ENCODE measurements around the gene LIFR.
"Not testable (repeated sequence)": the region's sequence is repeated elsewhere in the genome, so short reads cannot be mapped to it uniquely, and the experiment has no call there.

LIFR gene

DNA sequence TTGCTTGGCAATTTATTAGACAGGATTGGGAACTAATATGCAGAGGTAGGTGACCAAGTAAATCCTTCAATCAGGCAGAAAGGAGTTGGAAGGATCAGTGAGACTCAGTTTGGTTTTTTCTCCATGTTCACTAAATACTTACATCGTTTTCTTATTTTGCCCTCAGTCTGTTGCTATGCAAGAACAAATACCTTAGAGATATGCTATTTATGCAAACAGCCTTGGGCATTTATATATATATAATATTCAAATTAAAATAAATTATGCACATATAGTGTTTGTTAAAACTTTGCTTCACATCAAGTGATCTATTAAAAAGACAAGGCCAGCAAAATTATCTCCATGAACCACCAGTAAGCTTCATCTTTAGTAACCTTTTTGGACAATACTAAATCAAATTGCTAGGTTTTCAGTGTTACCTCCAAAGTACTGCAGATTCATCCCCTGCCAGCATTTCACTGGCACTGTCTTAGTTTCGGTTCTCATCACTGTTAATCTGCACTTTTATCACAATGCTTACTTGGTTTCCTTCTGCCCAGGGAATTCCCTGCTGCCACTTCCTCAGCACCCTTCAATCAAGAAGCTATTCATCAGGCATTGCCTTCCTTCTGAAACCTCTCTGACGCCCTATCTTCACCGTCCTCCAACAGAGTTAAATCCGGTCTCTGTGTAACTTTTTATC lies 26.0 kb upstream of the LIFR start:
- DNase-seq, result no peak

- no peak for DNase-seq
Observed at GRCh38 chr5:38581597-38581996, 25.2 kb upstream of the LIFR start.

- no peak for DNase-seq
Observed at GRCh38 chr5:38579105-38579504, 22.7 kb upstream of the LIFR start.

GRCh38 chr5:38576961-38577684 lies 20.7 kb upstream of the LIFR start:
- DNase-seq, result no peak

GRCh38 chr5:38576442-38576841 lies 20.0 kb upstream of the LIFR start:
- DNase-seq, result no peak

DNA sequence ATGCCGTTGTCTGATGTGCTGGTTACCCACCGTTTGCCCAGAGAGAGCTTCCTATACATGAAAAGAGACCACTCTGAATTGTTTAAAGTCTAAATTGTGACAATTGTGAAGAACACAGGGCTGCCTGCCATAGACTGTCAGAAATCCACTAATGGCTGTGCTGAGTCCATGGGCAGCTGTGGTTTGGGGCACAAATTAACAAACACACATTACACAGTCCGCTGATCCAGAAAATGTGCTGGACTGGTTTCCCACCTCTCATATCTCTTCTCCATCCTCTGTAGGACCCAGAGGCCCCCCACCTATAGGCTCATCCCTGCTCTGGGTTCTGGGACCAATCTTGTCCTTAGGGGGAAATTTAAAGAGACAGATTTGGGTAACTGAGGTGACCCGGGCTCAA lies 19.0 kb upstream of the LIFR start:
- DNase-seq, result no peak

DNA sequence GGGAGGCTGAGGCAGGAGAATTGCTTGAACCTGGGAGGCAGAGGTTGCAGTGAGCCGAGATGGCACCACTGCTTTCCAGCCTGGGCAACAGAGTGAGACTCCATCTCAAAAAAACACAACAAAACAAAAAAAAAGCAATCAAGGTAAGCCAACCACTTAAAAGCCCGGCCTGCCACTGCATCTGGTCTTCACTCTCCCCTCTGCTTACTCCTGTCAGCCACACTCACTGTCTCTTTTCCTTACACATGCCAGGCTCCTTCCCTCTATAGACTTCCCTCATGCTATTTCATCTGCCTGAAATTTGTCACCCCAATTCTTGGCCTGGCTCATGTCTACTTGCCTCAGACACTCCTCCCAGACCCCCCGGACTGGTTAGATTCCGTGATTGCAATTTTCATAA lies 17.6 kb upstream of the LIFR start:
- DNase-seq, result no peak

DNA sequence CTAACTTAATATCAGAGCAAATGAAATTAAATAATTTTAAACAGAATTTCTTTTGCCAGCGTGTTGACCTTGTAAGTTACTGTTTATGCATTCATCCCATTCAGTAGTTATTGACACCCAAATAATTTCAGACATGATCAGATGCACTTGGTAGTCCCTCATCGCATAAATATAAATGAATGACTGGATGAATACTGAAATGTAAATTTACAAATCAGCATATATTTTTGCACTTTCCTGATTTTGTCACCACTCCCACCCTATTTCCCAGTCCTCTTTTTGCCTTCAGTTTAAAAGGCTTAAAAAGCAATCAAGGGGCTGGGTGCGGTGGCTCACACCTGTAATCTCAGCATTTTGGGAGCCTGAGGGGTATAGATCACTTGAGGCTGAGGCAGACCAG lies 17.1 kb upstream of the LIFR start:
- no peak for DNase-seq

- DNase-seq, result no peak
Observed at GRCh38 chr5:38569180-38569579, 12.7 kb upstream of the LIFR start.

- DNase-seq, result not testable (repeated sequence)
Observed at GRCh38 chr5:38567306-38567705, 10.9 kb upstream of the LIFR start.

GRCh38 chr5:38563624-38564023 lies 7.2 kb upstream of the LIFR start:
- no peak for DNase-seq

DNA sequence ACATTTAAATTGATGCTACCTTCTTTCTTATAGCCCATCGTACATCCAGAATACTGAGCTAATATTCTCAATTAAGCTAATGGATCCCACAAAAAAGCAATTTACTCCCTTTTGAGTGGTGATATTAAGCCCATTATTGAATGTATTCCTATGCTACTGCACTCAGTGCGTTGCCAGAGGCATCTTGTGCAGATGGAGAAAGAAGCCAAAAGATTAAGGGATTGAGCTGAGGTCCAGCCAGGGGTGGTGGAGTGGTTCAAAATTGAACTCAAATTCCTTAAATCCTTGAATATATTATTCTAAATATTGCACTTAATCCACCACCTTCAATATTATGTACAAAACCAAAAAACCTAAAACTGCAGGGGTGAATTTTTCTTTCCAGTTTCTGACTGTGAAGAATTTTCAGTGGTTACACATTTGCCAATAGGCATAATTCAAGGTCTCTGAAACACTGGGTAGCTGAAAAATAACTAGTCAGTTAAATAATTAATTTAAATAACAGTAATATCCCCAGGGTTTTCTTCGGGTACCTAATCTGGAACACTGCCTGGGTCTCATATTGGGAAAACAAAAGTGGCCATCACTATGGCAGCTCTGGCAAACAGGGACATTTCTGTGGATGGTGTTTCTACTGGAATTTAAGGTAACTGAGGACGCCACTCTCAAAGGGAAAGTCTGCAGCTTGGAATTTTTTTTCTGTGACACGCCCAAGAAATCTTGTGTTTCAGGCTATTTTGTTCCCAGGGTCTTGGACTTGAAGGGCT lies 6.2 kb upstream of the LIFR start:
- DNase-seq, result no peak

- DNase-seq, result no peak
Observed at GRCh38 chr5:38559428-38559827, 3.0 kb upstream of the LIFR start.

- DNase-seq, result no peak
Observed at GRCh38 chr5:38557792-38558191, 1.3 kb upstream of the LIFR start.

GRCh38 chr5:38557308-38557710 lies 863 bp upstream of the LIFR start:
- DNase-seq, result no peak

GRCh38 chr5:38556088-38556598 lies 303 bp downstream of the LIFR start:
- no peak for DNase-seq

DNA sequence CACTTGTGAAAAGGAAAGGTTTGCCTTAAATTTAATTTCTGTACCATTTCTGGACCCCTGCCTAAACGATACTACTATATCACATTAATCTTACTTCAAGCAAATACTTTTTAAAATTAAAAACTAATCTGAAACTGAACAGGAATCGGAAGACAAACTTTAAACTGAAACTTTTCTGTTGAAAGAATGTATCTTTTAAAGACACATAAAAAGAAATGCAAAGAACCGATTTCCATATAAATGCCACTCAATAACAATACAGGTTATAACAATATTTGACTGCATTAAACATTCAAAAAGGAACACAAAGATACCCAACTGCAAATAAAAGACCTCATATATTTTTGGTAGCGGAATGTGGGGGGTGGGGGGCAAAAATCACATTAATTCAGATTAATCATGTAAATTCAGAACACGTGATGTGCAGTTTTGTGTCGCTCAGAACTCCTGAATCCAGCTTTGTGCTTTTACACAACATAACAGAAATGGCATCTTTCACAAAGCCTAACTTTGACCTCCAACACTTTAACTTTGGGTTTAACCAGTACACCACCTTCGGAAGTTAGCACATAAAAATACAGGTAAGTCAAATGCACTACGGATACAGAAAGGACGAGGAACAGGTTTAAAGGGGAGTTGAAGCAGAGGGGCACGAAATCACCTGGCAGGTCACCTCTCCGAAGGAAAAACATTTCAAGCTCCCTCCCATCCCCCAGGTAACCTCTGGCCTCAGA lies 925 bp downstream of the LIFR start:
- no peak for DNase-seq

- DNase-seq, result no peak
Observed at GRCh38 chr5:38554861-38555260, 1.6 kb downstream of the LIFR start.

DNA sequence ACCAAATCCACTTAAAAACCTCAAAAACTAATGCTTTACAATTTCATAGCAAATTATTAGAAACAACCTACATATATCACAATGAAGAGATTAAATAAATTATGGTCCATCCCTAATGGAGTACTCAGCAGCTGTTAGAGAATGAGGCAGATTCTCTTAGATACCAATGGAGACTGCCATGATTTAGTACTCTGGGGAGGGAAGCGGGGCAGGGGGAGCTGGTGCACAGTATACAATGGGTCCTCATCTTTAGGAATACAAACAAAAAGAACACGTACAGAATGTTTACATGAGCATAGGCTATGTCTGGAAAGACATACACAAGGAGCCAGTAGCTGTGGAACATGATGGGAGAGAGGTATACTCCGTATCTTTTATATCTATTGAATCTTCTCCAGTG lies 2.0 kb downstream of the LIFR start:
- no peak for DNase-seq

- no peak for DNase-seq
Observed at GRCh38 chr5:38553001-38553521, 3.4 kb downstream of the LIFR start.

- no peak for DNase-seq
Observed at GRCh38 chr5:38551030-38552017, 5.1 kb downstream of the LIFR start.
